Mucosa of gallbladder (tissue), 1 donor: ENCODE data around the gene CD53. TPM values are rescaled to one million over a fixed set of nuclear protein-coding genes. Genes with fewer than 3 reads are reported as not detected.
"Not testable (repeated sequence)": the region's sequence is repeated elsewhere in the genome, so short reads cannot be mapped to it uniquely, and the experiment has no call there.

Source experiments
- DNase-seq: peaks from one replicate; pipeline ENCODE4 v3.0.0-alpha.2; 2020; ENCODE audit warnings: low spot score
- total RNA-seq: library from RNA; stranded (reverse); gene quantifications from one replicate; pipeline ENCODE4 v1.2.1, GENCODE V29; 2021
- donor health status: DM: no; HTN: no; CAD: no.

The CD53 gene
- total RNA-seq, 1 donor from 2014 or later, result 39.4 TPM

GRCh38 chr1:110916274-110916668 lies 43.3 kb downstream of the CD53 start:
- DNase-seq, result no peak

GRCh38 chr1:110916669-110917306 lies 43.8 kb downstream of the CD53 start:
- DNase-seq, result no peak

GRCh38 chr1:110918016-110918415 lies 45.1 kb downstream of the CD53 start:
- no peak for DNase-seq

- DNase-seq, result no peak
Observed at GRCh38 chr1:110921953-110922352, 49.0 kb downstream of the CD53 start.

- no peak for DNase-seq
Observed at GRCh38 chr1:110927484-110928075, 54.6 kb downstream of the CD53 start.

GRCh38 chr1:110928191-110928590 lies 55.2 kb downstream of the CD53 start:
- DNase-seq, result no peak

GRCh38 chr1:110928904-110929303 lies 56.0 kb downstream of the CD53 start:
- DNase-seq, result no peak

- not testable (repeated sequence) for DNase-seq
Observed at GRCh38 chr1:110931097-110931496, 58.1 kb downstream of the CD53 start.

- DNase-seq, result no peak
Observed at GRCh38 chr1:110936567-110936966, 63.6 kb downstream of the CD53 start.

GRCh38 chr1:110944806-110945205 lies 71.9 kb downstream of the CD53 start:
- no peak for DNase-seq

GRCh38 chr1:110945626-110946025 lies 72.7 kb downstream of the CD53 start:
- no peak for DNase-seq

- no peak for DNase-seq
Observed at GRCh38 chr1:110948038-110948810, 75.3 kb downstream of the CD53 start.

Other genes with a start within 250 kb of the CD53 start
- 3.5 TPM for gene KCNA3, start 198.2 kb upstream of the CD53 start, total RNA-seq
- 7.2 TPM for gene LRIF1, start 90.8 kb downstream of the CD53 start, total RNA-seq